Thyroid gland (tissue), 4 donors: ENCODE measurements around the gene PDZD2. TPM values are rescaled to one million over a fixed set of nuclear protein-coding genes. Genes with fewer than 3 reads are reported as not detected.
"Not testable (repeated sequence)": the region's sequence is repeated elsewhere in the genome, so short reads cannot be mapped to it uniquely, and the experiment has no call there.

Experiments
- DNase-seq, 2 donors: peaks; one replicate each; pipeline ENCODE4 v3.0.0-alpha.2; 2019
- H3K27ac ChIP-seq, 3 donors: fragments of 200-600 bp; sonication (generic); 1 replicate in 2 of 3; 2 replicates in 1 of 3; pipeline ENCODE4 v1.5.1; 2016 to 2019; ENCODE audit warnings: mild to moderate bottlenecking in 1 of 3, moderate library complexity in 1 of 3
- H3K27me3 ChIP-seq: fragments of 200-600 bp; sonication (generic); one replicate; pipeline ENCODE4 v1.5.1; 2019
- H3K36me3 ChIP-seq, 2 donors: fragments of 200-600 bp; sonication (generic); one replicate each; pipeline ENCODE4 v1.5.1; 2016 to 2019
- H3K4me1 ChIP-seq, 2 donors: fragments of 200-600 bp; sonication (generic); one replicate each; pipeline ENCODE4 v1.5.1; 2017 to 2019
- H3K4me3 ChIP-seq, 3 donors: fragments of 200-600 bp; sonication (generic); replicated peaks in 1 of 3; 1 replicate in 2 of 3; 2 replicates in 1 of 3; pipeline ENCODE4 v1.5.1; 2016; ENCODE audit warnings: mild to moderate bottlenecking in 1 of 3
- H3K9me3 ChIP-seq: fragments of 200-600 bp; sonication (generic); one replicate; pipeline ENCODE4 v1.5.1; 2017
- CTCF ChIP-seq, 6 experiments: fragments of 200-600 bp in 3 of 6; fragments of 450-650 bp in 3 of 6; sonication (generic) in 3 of 6; IDR thresholded peaks; one replicate each; pipeline ENCODE4 v1.5.1; 2016 to 2019; ENCODE audit warnings: antibody characterized with exemption in 6 of 6, mild to moderate bottlenecking in 2 of 6, inconsistent platforms in 1 of 6, moderate library complexity in 1 of 6
- POLR2A ChIP-seq, 2 donors: fragments of 450-650 bp; IDR thresholded peaks; one replicate each; pipeline ENCODE4 v1.6.1; 2017; ENCODE audit warnings: antibody characterized with exemption in 2 of 2, mild to moderate bottlenecking in 2 of 2, moderate library complexity in 1 of 2
- WGBS, 2 donors: methylation state at CpG; one replicate each; pipeline ENCODE4 v1.1.5; 2017; 5-methylcytosine and 5-hydroxymethylcytosine counted together
- intact Hi-C: fragments of 100-400 bp; cut with DNase I; formaldehyde crosslinking; loops from one replicate; pipeline ENCODE4 v1.15.1; 2023
- total RNA-seq, 4 donors: library from RNA; depleted of rRNA; stranded (reverse); fragments of >200 nt; gene quantifications; one replicate each; pipeline ENCODE4 v1.2.3, GENCODE V29; 2016

The PDZD2 gene
- total RNA-seq, 4 donors from 2014 or later = 1.8 to 4.5 (median 3.9) TPM

- Histone ChIP-seq H3K4me1 (peaks cover 7 to 26% of the 10 kb centered on the region in 2 donors), H3K27me3 (no peaks in the 10 kb centered on the region), H3K4me3 (no peak overlapping the region), H3K9me3 (no peaks in the 10 kb centered on the region), H3K36me3 (no peaks in the 10 kb centered on the region), H3K27ac (no peak overlapping the region)
- TF ChIP-seq CTCF (IDR thresholded peaks at IDR 0.05) (no peak), POLR2A (IDR thresholded peaks at IDR 0.05) (no peak)
- DNase-seq = no peak
- WGBS, 2 donors = 55 to 65% methylated on average over 4 of the region's 4 CpGs
- intact Hi-C loops = no loop called here
Measured at GRCh38 chr5:32029781-32030180, 390.9 kb downstream of the PDZD2 start.

- no peaks in the 10 kb centered on the region for H3K36me3 ChIP-seq
- no peak for TF ChIP-seq POLR2A (IDR thresholded peaks at IDR 0.05)
- TF ChIP-seq CTCF (IDR thresholded peaks at IDR 0.05) = no peak
- H3K27ac ChIP-seq = no peak overlapping the region
- no peaks in the 10 kb centered on the region for H3K27me3 ChIP-seq
- no peaks in the 10 kb centered on the region for H3K9me3 ChIP-seq
- intact Hi-C loops = no loop called here
- no peak for DNase-seq
- no peak overlapping the region for H3K4me3 ChIP-seq
- 78 to 87% methylated on average over 3 of the region's 3 CpGs for WGBS, 2 donors
- peaks cover 7 to 26% of the 10 kb centered on the region in 2 donors for H3K4me1 ChIP-seq
Measured at GRCh38 chr5:32030222-32030621, 391.3 kb downstream of the PDZD2 start.

GRCh38 chr5:32030686-32031085, 391.8 kb downstream of the PDZD2 start:
- no peak for DNase-seq
- 83 to 89% methylated on average over 5 of the region's 5 CpGs for WGBS, 2 donors
- H3K4me1 ChIP-seq = peaks cover 7 to 26% of the 10 kb centered on the region in 2 donors
- H3K36me3 ChIP-seq = no peaks in the 10 kb centered on the region
- no peak overlapping the region for H3K4me3 ChIP-seq
- no peak for TF ChIP-seq POLR2A (IDR thresholded peaks at IDR 0.05)
- no peak for TF ChIP-seq CTCF (IDR thresholded peaks at IDR 0.05)
- intact Hi-C loops = no loop called here
- H3K27me3 ChIP-seq = no peaks in the 10 kb centered on the region
- no peaks in the 10 kb centered on the region for H3K9me3 ChIP-seq
- H3K27ac ChIP-seq = no peak overlapping the region

- H3K4me3 ChIP-seq = no peak overlapping the region
- H3K27ac ChIP-seq = no peak overlapping the region
- H3K9me3 ChIP-seq = no peaks in the 10 kb centered on the region
- H3K4me1 ChIP-seq = peaks cover 7 to 26% of the 10 kb centered on the region in 2 donors
- 91 to 92% methylated on average over 4 of the region's 4 CpGs for WGBS, 2 donors
- H3K27me3 ChIP-seq = no peaks in the 10 kb centered on the region
- no peak for TF ChIP-seq POLR2A (IDR thresholded peaks at IDR 0.05)
- TF ChIP-seq CTCF (IDR thresholded peaks at IDR 0.05) = no peak
- no peaks in the 10 kb centered on the region for H3K36me3 ChIP-seq
- DNase-seq = no peak
- intact Hi-C loops = no loop called here
Measured at GRCh38 chr5:32031089-32031488, 392.2 kb downstream of the PDZD2 start.

GRCh38 chr5:32038523-32038922, 399.6 kb downstream of the PDZD2 start:
- Histone ChIP-seq H3K27ac (no peak overlapping the region), H3K4me3 (no peak overlapping the region), H3K27me3 (no peaks in the 10 kb centered on the region), H3K9me3 (no peaks in the 10 kb centered on the region), H3K36me3 (no peaks in the 10 kb centered on the region), H3K4me1 (no peaks in the 10 kb centered on the region)
- no peak for TF ChIP-seq POLR2A (IDR thresholded peaks at IDR 0.05)
- TF ChIP-seq CTCF (IDR thresholded peaks at IDR 0.05) = no peak
- WGBS, 2 donors = 89 to 92% methylated on average over 2 of the region's 2 CpGs
- intact Hi-C loops = no loop called here
- no peak for DNase-seq

- H3K4me1 ChIP-seq, intact Hi-C loops, H3K27ac ChIP-seq, H3K9me3 ChIP-seq, DNase-seq, H3K4me3 ChIP-seq, H3K27me3 ChIP-seq, H3K36me3 ChIP-seq: not testable (repeated sequence)
- WGBS, 2 donors = 98 to 100% methylated on average over 10 to 20 of the region's 22 CpGs
Measured at GRCh38 chr5:32039133-32039532, 400.2 kb downstream of the PDZD2 start.

GRCh38 chr5:32039601-32040000, 400.7 kb downstream of the PDZD2 start:
- H3K36me3 ChIP-seq, H3K4me1 ChIP-seq, DNase-seq, H3K27me3 ChIP-seq, intact Hi-C loops, H3K27ac ChIP-seq, H3K4me3 ChIP-seq, H3K9me3 ChIP-seq: not testable (repeated sequence)
- 92% methylated on average over 19 of the region's 26 CpGs; no CpG with 5 or more reads in 1 of the 2 donors for WGBS, 2 donors

- DNase-seq, H3K27ac ChIP-seq, H3K4me1 ChIP-seq, H3K27me3 ChIP-seq, H3K9me3 ChIP-seq, H3K4me3 ChIP-seq, H3K36me3 ChIP-seq, intact Hi-C loops: not testable (repeated sequence)
- 97% methylated on average over 7 of the region's 31 CpGs for WGBS, 2 donors
Measured at GRCh38 chr5:32040181-32040695, 401.3 kb downstream of the PDZD2 start.
